Neural crest cell (in vitro differentiated cells): ENCODE results near the gene DCAF16. TPM values are rescaled to one million over a fixed set of nuclear protein-coding genes. Genes with fewer than 3 reads are reported as not detected.

Experiments
- DNase-seq: peaks from one replicate; pipeline ENCODE4 v3.0.0; 2021; ENCODE audit warnings: low read depth, mixed read lengths, low spot score
- H3K27ac Mint-ChIP-seq: one replicate; pipeline ENCODE4 v1.8.0; 2021; ENCODE audit warnings: mild to moderate bottlenecking, mixed read lengths; ENCODE audit not compliant: unreplicated experiment
- H3K27me3 Mint-ChIP-seq: 2 replicates; pipeline ENCODE4 v1.8.0; 2021; ENCODE audit warnings: low read depth, mild to moderate bottlenecking, mixed read lengths
- H3K36me3 Mint-ChIP-seq: 2 replicates; pipeline ENCODE4 v1.8.0; 2021; ENCODE audit warnings: low read depth, mild to moderate bottlenecking, mixed read lengths
- H3K4me1 Mint-ChIP-seq: 2 replicates; pipeline ENCODE4 v1.8.0; 2021; ENCODE audit warnings: mixed read lengths
- H3K4me3 Mint-ChIP-seq: one replicate; pipeline ENCODE4 v1.8.0; 2021; ENCODE audit warnings: mild to moderate bottlenecking, mixed read lengths
- H3K9me3 Mint-ChIP-seq: 2 replicates; pipeline ENCODE4 v1.8.0; 2021; ENCODE audit warnings: mixed read lengths
- CTCF ChIP-seq: fragments of 200-600 bp; sonication (generic); conservative IDR thresholded peaks from 2 replicates; pipeline ENCODE4 v1.5.0; 2021; ENCODE audit warnings: antibody characterized with exemption, mild to moderate bottlenecking
- total RNA-seq: library from RNA; stranded (reverse); gene quantifications from 2 replicates; pipeline ENCODE4 v1.2.1, GENCODE V29; 2021

Gene DCAF16
- total RNA-seq, 1 donor from 2014 or later: 58.2 TPM

DNA sequence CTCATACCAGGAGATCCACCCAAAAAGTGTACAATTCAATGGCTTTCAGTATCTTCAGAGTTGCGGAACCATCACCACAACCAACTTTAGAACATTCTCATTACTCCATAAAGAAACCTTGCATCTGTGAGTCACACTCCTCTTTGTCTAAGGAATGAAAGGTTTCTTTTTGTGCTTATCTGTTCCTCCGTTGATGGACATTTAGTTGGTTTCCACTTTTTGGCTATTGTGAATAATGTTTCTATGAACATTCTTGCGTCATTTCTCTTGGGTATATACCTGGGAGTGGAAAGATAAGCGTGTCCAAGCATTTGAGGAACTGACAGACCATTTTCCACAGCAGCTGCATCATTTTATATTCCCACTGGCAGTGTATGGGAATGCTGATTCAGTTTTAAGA lies 39.7 kb downstream of the DCAF16 start:
- Mint-ChIP-seq H3K36me3 (no peaks in the 10 kb centered on the region), H3K4me1 (no peaks in the 10 kb centered on the region), H3K9me3 (peaks cover 4% of the 10 kb centered on the region), H3K4me3 (no peak overlapping the region), H3K27me3 (no peaks in the 10 kb centered on the region), H3K27ac (no peak overlapping the region)
- DNase-seq: no peak
- TF ChIP-seq CTCF: no peak

GRCh38 chr4:17769406-17770174 lies 41.0 kb downstream of the DCAF16 start:
- H3K27me3 Mint-ChIP-seq: no peaks in the 10 kb centered on the region
- H3K4me1 Mint-ChIP-seq: no peaks in the 10 kb centered on the region
- peaks cover 4% of the 10 kb centered on the region for H3K9me3 Mint-ChIP-seq
- no peak for DNase-seq
- no peak overlapping the region for H3K27ac Mint-ChIP-seq
- no peak overlapping the region for H3K4me3 Mint-ChIP-seq
- no peak for TF ChIP-seq CTCF
- no peaks in the 10 kb centered on the region for H3K36me3 Mint-ChIP-seq

- Mint-ChIP-seq H3K4me3 (no peak overlapping the region), H3K36me3 (no peaks in the 10 kb centered on the region), H3K9me3 (peaks cover 4% of the 10 kb centered on the region), H3K27me3 (no peaks in the 10 kb centered on the region), H3K27ac (no peak overlapping the region), H3K4me1 (peaks cover 13% of the 10 kb centered on the region)
- no peak for DNase-seq
- no peak for TF ChIP-seq CTCF
Observed at GRCh38 chr4:17766826-17767458, 43.6 kb downstream of the DCAF16 start.

DNA sequence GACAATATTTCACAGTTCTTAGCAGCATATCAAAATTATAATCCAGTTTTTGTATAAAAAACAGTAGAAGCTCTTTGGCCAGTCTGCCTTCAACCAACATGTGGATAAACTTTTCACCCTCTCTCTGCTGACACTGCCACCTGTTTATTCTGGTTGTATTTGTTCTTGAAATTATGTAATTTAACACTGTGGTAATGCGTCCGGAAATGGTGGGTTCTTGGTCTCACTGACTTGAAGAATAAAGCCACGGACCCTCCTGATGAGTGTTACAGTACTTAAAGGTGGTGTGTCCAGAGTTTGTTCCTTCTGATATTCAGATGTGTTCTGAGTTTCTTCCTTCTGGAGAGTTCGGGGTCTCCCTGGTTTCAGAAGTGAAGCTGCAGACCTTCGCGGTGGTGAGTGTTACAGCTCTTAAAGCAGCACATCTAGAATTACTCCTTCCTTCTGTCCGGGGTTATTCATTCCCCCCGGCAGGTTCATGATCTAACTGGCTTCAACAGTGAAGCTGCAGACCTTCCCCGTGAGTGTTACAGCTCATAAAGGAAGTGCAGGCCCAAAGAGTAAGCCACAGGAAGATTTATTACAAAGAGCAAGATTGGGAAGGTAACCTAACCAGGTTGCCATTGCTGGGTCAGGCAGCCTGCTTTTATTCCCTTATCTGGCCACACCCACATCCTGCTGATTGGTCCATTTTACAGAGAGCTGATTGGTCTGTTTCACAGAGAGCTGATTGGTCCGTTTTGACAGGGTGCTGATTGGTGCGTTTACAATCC lies 44.9 kb downstream of the DCAF16 start:
- Mint-ChIP-seq H3K27me3 (no peaks in the 10 kb centered on the region), H3K36me3 (no peaks in the 10 kb centered on the region), H3K9me3 (peaks cover 4% of the 10 kb centered on the region), H3K4me3 (no peak overlapping the region), H3K27ac (no peak overlapping the region), H3K4me1 (peaks cover 13% of the 10 kb centered on the region)
- no peak for TF ChIP-seq CTCF
- DNase-seq: no peak

GRCh38 chr4:17763931-17764330 lies 46.6 kb downstream of the DCAF16 start:
- TF ChIP-seq CTCF: no peak
- Mint-ChIP-seq H3K27ac (no peak overlapping the region), H3K36me3 (no peaks in the 10 kb centered on the region), H3K4me1 (peaks cover 16% of the 10 kb centered on the region), H3K9me3 (peaks cover 4% of the 10 kb centered on the region), H3K27me3 (no peaks in the 10 kb centered on the region), H3K4me3 (no peak overlapping the region)
- no peak for DNase-seq
